A549 (cell line): ENCODE results near the gene TSHZ2. TPM values are rescaled to one million over a fixed set of nuclear protein-coding genes. Genes with fewer than 3 reads are reported as not detected.
A peak's percentile ranks its signal among the peaks of the same experiment; 100 is the strongest.

Source experiments
- ATAC-seq, 2 experiments: fragments of 200-7000 bp in 1 of 2; fragments of >200 bp in 1 of 2; cut with Nextera tagmentation in 1 of 2; cut with Tn5 transposase in 1 of 2; 3 replicates each; pipeline versions ENCODE4 v1.8.0 to v1.9.1; 2018 to 2020; ENCODE audit warnings: mild to moderate bottlenecking in 1 of 2, moderate library complexity in 1 of 2
- CTCF ChIA-PET: fragments of 300-600 bp; sonication (Branson Sonifier 250); formaldehyde crosslinking; extraction: SDS; loops from one replicate; lab custom pipeline; 2021; ENCODE audit warnings: antibody characterized with exemption, inconsistent platforms; lab: Yijun Ruan, JAX
- POLR2A ChIA-PET: fragments of 350-600 bp; formaldehyde crosslinking; extraction: SDS; loops from one replicate; lab custom pipeline; 2021; ENCODE audit warnings: antibody characterized with exemption, inconsistent platforms; lab: Yijun Ruan, JAX
- DNase-seq, 2 experiments: peaks; one replicate each; pipeline versions ENCODE4 v3.0.0 to v3.0.0-alpha.2; 2011 to 2016; ENCODE audit warnings: low read depth in 1 of 2, low spot score in 1 of 2
- FAIRE-seq: peaks from 2 replicates; lab custom pipeline; 2011; peaks lifted over from hg19 to GRCh38; lab: Jason Lieb, UNC
- H3K27ac ChIP-seq, 2 experiments: fragments of >200 bp; sonication (Bioruptor Twin); formaldehyde crosslinking; 3 replicates each; pipeline ENCODE4 v1.5.1; 2016 to 2017
- H3K4me1 ChIP-seq: fragments of >200 bp; sonication (Bioruptor Twin); formaldehyde crosslinking; 3 replicates; pipeline ENCODE4 v1.6.1; 2016
- H3K4me2 ChIP-seq: fragments of >200 bp; sonication (Bioruptor Twin); formaldehyde crosslinking; 3 replicates; pipeline ENCODE4 v1.6.1; 2016
- H3K4me3 ChIP-seq: fragments of >200 bp; sonication (Bioruptor Twin); formaldehyde crosslinking; 3 replicates; pipeline ENCODE4 v1.5.1; 2016
- H3K9me3 ChIP-seq: fragments of >200 bp; sonication (Bioruptor Twin); formaldehyde crosslinking; 3 replicates; pipeline ENCODE4 v1.6.1; 2016
- BHLHE40 ChIP-seq: IDR thresholded peaks from 2 replicates; pipeline ENCODE4 v1.6.1; 2012; ENCODE audit warnings: low read depth, low read length, inconsistent platforms
- CBX8 ChIP-seq: fragments of 200-600 bp; sonication (generic); IDR thresholded peaks from 2 replicates; pipeline ENCODE4 v1.6.1; 2016
- EHF ChIP-seq: fragments of 250-450 bp; sonication (Bioruptor Pico); IDR thresholded peaks from 2 replicates; pipeline ENCODE4 v1.5.0; 2020; ENCODE audit warnings: mild to moderate bottlenecking
- EP300 ChIP-seq, 2 experiments: fragments of >200 bp; sonication (Bioruptor Twin); formaldehyde crosslinking; IDR thresholded peaks; 2 replicates in 1 of 2; 3 replicates in 1 of 2; pipeline ENCODE4 v1.6.1; 2016 to 2017
- FOXS1 ChIP-seq: fragments of 250-450 bp; sonication (Bioruptor Pico); IDR thresholded peaks from 2 replicates; pipeline ENCODE4 v1.5.0; 2020; ENCODE audit warnings: mild to moderate bottlenecking, moderate library complexity
- HDAC2 ChIP-seq: fragments of 200-600 bp; sonication (generic); IDR thresholded peaks from 2 replicates; pipeline ENCODE4 v1.6.1; 2016
- HEYL ChIP-seq: fragments of 250-450 bp; sonication (Bioruptor Pico); IDR thresholded peaks from 2 replicates; pipeline ENCODE4 v1.8.0; 2021; ENCODE audit warnings: mild to moderate bottlenecking, moderate library complexity
- HMGXB4 ChIP-seq: fragments of 250-450 bp; sonication (Bioruptor Pico); IDR thresholded peaks from 2 replicates; pipeline ENCODE4 v1.5.0; 2021; ENCODE audit warnings: mild to moderate bottlenecking, moderate library complexity, borderline replicate concordance
- HOXB13 ChIP-seq: fragments of 250-450 bp; sonication (Bioruptor Pico); IDR thresholded peaks from 2 replicates; pipeline ENCODE4 v1.5.0; 2020; ENCODE audit warnings: low read depth, mild to moderate bottlenecking, moderate library complexity
- JUNB ChIP-seq: fragments of >200 bp; sonication (Bioruptor Twin); formaldehyde crosslinking; IDR thresholded peaks from 2 replicates; pipeline ENCODE4 v1.6.1; 2016
- MAFK ChIP-seq: fragments of 450-650 bp; IDR thresholded peaks from 2 replicates; pipeline ENCODE4 v1.6.1; 2014; ENCODE audit not compliant: partially characterized antibody
- PBX3 ChIP-seq: IDR thresholded peaks from 2 replicates; pipeline ENCODE4 v1.6.1; 2012
- PHF8 ChIP-seq: fragments of 200-600 bp; sonication (generic); IDR thresholded peaks from 2 replicates; pipeline ENCODE4 v1.6.1; 2016; ENCODE audit warnings: low read depth, mild to moderate bottlenecking, antibody characterized with exemption, moderate library complexity, borderline replicate concordance
- RAD21 ChIP-seq, 2 experiments: fragments of >200 bp in 1 of 2; sonication (Bioruptor Twin) in 1 of 2; formaldehyde crosslinking in 1 of 2; IDR thresholded peaks in 1 of 2; conservative IDR thresholded peaks in 1 of 2; 2 replicates in 1 of 2; 3 replicates in 1 of 2; pipeline ENCODE4 v1.6.1; 2012 to 2018; ENCODE audit warnings: inconsistent platforms in 1 of 2
- RFX5 ChIP-seq: fragments of 450-650 bp; IDR thresholded peaks from 2 replicates; pipeline ENCODE4 v1.7.1; 2014; ENCODE audit warnings: antibody characterized with exemption, mild to moderate bottlenecking, moderate library complexity
- TP53 ChIP-seq: fragments of 250-450 bp; sonication (Bioruptor Pico); IDR thresholded peaks from 2 replicates; pipeline ENCODE4 v1.5.0; 2021; ENCODE audit warnings: mild to moderate bottlenecking, moderate library complexity
- USF2 ChIP-seq: fragments of 450-650 bp; IDR thresholded peaks from 2 replicates; pipeline ENCODE4 v1.6.1; 2014; ENCODE audit warnings: antibody characterized with exemption
- ZC3H11A ChIP-seq: fragments of 450-650 bp; IDR thresholded peaks from 2 replicates; pipeline ENCODE4 v1.6.1; 2014; ENCODE audit warnings: antibody characterized with exemption, mild to moderate bottlenecking
- ZNF302 ChIP-seq: fragments of 250-450 bp; sonication (Bioruptor Pico); IDR thresholded peaks from 2 replicates; pipeline ENCODE4 v1.9.0; 2021; ENCODE audit warnings: inconsistent platforms, mild to moderate bottlenecking, moderate library complexity
- WGBS: methylation state at CpG from one replicate; pipeline ENCODE4 v1.1.6; 2017; ENCODE audit errors: missing lambda C conversion rate; 5-methylcytosine and 5-hydroxymethylcytosine counted together
- polyA plus RNA-seq, 4 experiments: library from polyadenylated mRNA; depleted of rRNA in 3 of 4; stranded (reverse); fragments of >200 nt; fragmentation: RNase III in 1 of 4; extraction: RNeasy Plus Mini Kit Qiagen cat#74134 plus additional on column Dnase treatment in 1 of 4; gene quantifications; 2 replicates in 3 of 4; 3 replicates in 1 of 4; pipeline ENCODE4 v1.2.3, GENCODE V29; 2011 to 2017

The TSHZ2 gene
- polyA plus RNA-seq, 2 of the 4 experiments (the other 2 are of a cell fraction), result not detected

GRCh38 chr20:53409447-53409717, 437.2 kb downstream of the TSHZ2 start:
- FAIRE-seq, result no peak
- TF ChIP-seq CBX8 (no peak), JUNB (no peak), EP300 (IDR thresholded peaks at IDR 0.05) (no peak)
- Histone ChIP-seq H3K27ac (no peak overlapping the region), H3K4me2 (no peak overlapping the region), H3K9me3 (no peaks in the 10 kb centered on the region), H3K4me3 (no peak overlapping the region), H3K4me1 (no peaks in the 10 kb centered on the region)
- no peak for ATAC-seq
- POLR2A ChIA-PET, result no interaction called here
- 70% methylated on average over 2 of the region's 2 CpGs for WGBS
- CTCF ChIA-PET, result interaction anchor here (1.0 to 1.7 kb wide), 2 partner anchors 9 to 11 kb away, joined by 3 to 4 read pairs; no protein-coding TSS in a partner anchor
- no peak for DNase-seq

GRCh38 chr20:53411129-53411528, 439.0 kb downstream of the TSHZ2 start:
- Histone ChIP-seq H3K4me2 (no peak overlapping the region), H3K27ac (no peak overlapping the region), H3K9me3 (no peaks in the 10 kb centered on the region), H3K4me1 (no peaks in the 10 kb centered on the region), H3K4me3 (no peak overlapping the region)
- DNase-seq (no peak), ATAC-seq (no peak), FAIRE-seq (no peak)
- ChIA-PET POLR2A (no interaction called here), CTCF (no interaction called here)
- no peak for TF ChIP-seq BHLHE40
- TF ChIP-seq FOXS1 (CRISPR knock-in tag), result no peak
- no peak for TF ChIP-seq ZNF302
- WGBS, result 56% methylated on average over 3 of the region's 3 CpGs

GRCh38 chr20:53411891-53412290, 439.7 kb downstream of the TSHZ2 start:
- no peak overlapping the region for H3K27ac ChIP-seq
- no peak overlapping the region for H3K4me3 ChIP-seq
- no peaks in the 10 kb centered on the region for H3K9me3 ChIP-seq
- no peaks in the 10 kb centered on the region for H3K4me1 ChIP-seq
- ChIA-PET CTCF (interaction anchor here (1.3 to 2.8 kb wide), 3 partner anchors 9 to 136 kb away, joined by 3 to 20 read pairs (median 3); no protein-coding TSS in a partner anchor), POLR2A (no interaction called here)
- no peak for FAIRE-seq
- 58% methylated on average over 4 of the region's 4 CpGs for WGBS
- no peak for ATAC-seq
- no peak overlapping the region for H3K4me2 ChIP-seq
- DNase-seq, result no peak
- TF ChIP-seq HMGXB4 (CRISPR knock-in tag) (no peak), BHLHE40 (no peak), PBX3 (no peak), HDAC2 (no peak), EHF (CRISPR knock-in tag) (no peak), PHF8 (no peak), HEYL (CRISPR knock-in tag) (no peak), ZNF302 (no peak), HOXB13 (CRISPR knock-in tag) (no peak), RFX5 (no peak), MAFK (no peak), RAD21 (conservative IDR thresholded peaks at IDR 0.05 in 1 of 2, IDR thresholded peaks at IDR 0.05 in 1 of 2) (no peak), TP53 (CRISPR knock-in tag) (no peak), JUNB (no peak)
- TF ChIP-seq, all 56 proteins: peak for 0

GRCh38 chr20:53412577-53413185, 440.5 kb downstream of the TSHZ2 start:
- Histone ChIP-seq H3K4me1 (no peaks in the 10 kb centered on the region), H3K4me2 (peak overlapping the region; percentile 7; the same call in 1 of the 3 replicates), H3K27ac (no peak overlapping the region), H3K4me3 (no peak overlapping the region), H3K9me3 (no peaks in the 10 kb centered on the region)
- 60% methylated on average over 11 of the region's 13 CpGs for WGBS
- ATAC-seq, result peak; percentile 33 to 36; a peak in 3 of 6 replicates
- no peak for FAIRE-seq
- TF ChIP-seq USF2, result no peak
- TF ChIP-seq ZC3H11A, result no peak
- POLR2A ChIA-PET, result no interaction called here
- no peak for DNase-seq
- CTCF ChIA-PET, result interaction anchor here (0.5 to 2.8 kb wide), 10 partner anchors 10 to 658 kb away, joined by 3 to 20 read pairs (median 3); partner anchors contain the start of gene BCAS1
